Lung (tissue), 12 donors: ENCODE results near the gene ARRDC3. TPM values are rescaled to one million over a fixed set of nuclear protein-coding genes. Genes with fewer than 3 reads are reported as not detected.

ENCODE experiments used
- ATAC-seq: fragments of 200-7000 bp; cut with Tn5 transposase; one replicate; pipeline ENCODE4 v1.9.1; 2020; ENCODE audit warnings: moderate number of reproducible peaks; ENCODE audit not compliant: insufficient read depth, low FRiP score
- DNase-seq, 3 donors: peaks; one replicate each; pipeline ENCODE4 v3.0.0-alpha.2; 2013 to 2017
- H3K27ac ChIP-seq, 2 donors: one replicate each; pipeline ENCODE4 v1.5.1; 2013; ENCODE audit warnings: mild to moderate bottlenecking in 2 of 2, moderate library complexity in 2 of 2, control low read depth in 1 of 2, inconsistent platforms in 1 of 2, low read depth in 1 of 2, low read length in 1 of 2
- H3K27me3 ChIP-seq, 3 donors: one replicate each; pipeline ENCODE4 v1.5.1; 2013; ENCODE audit warnings: low read length in 2 of 3; ENCODE audit not compliant: control insufficient read depth in 3 of 3, insufficient read depth in 3 of 3
- H3K36me3 ChIP-seq, 4 donors: one replicate each; pipeline ENCODE4 v1.5.1; 2013; ENCODE audit warnings: low read length in 4 of 4, mild to moderate bottlenecking in 1 of 4, moderate library complexity in 1 of 4; ENCODE audit not compliant: control insufficient read depth in 4 of 4, insufficient read depth in 4 of 4
- H3K4me1 ChIP-seq, 5 donors: one replicate each; pipeline ENCODE4 v1.5.1; 2013; ENCODE audit warnings: low read length in 5 of 5, mild to moderate bottlenecking in 2 of 5, moderate library complexity in 1 of 5; ENCODE audit not compliant: control insufficient read depth in 5 of 5, insufficient read depth in 5 of 5
- H3K4me3 ChIP-seq: one replicate; pipeline ENCODE4 v1.5.1; 2013; ENCODE audit warnings: mild to moderate bottlenecking, control low read depth, moderate library complexity
- H3K9ac ChIP-seq, 2 donors: one replicate each; pipeline ENCODE4 v1.5.1; 2013; ENCODE audit warnings: low read length in 2 of 2, control low read depth in 1 of 2; ENCODE audit not compliant: insufficient read depth in 1 of 2
- H3K9me3 ChIP-seq, 4 donors: one replicate each; pipeline ENCODE4 v1.5.1; 2013; ENCODE audit warnings: low read length in 3 of 4, mild to moderate bottlenecking in 1 of 4, moderate library complexity in 1 of 4; ENCODE audit not compliant: control insufficient read depth in 4 of 4, insufficient read depth in 3 of 4
- WGBS, 2 donors: extraction: QIAGEN DNeasy Blood & Tissue Kit; methylation state at CpG; one replicate each; pipeline ENCODE4 v1.1.7; 2013; 5-methylcytosine and 5-hydroxymethylcytosine counted together
- polyA plus RNA-seq, 2 donors: library from polyadenylated mRNA; stranded (reverse); fragments of 200-250 nt; gene quantifications; one replicate each; pipeline ENCODE4 v1.2.1, GENCODE V29; 2013
- total RNA-seq, 2 donors: library from RNA; depleted of rRNA in 1 of 2; stranded (reverse); fragments of >200 nt in 1 of 2; gene quantifications; one replicate each; pipeline ENCODE4 v1.2.1, GENCODE V29; 2014 to 2021
- TF ChIP-seq, protein P1 (sequence below): IDR thresholded peaks from 2 replicates; pipeline ENCODE4 v1.5.1; 2012; ENCODE audit warnings: mild to moderate bottlenecking; ENCODE audit errors: control extremely low read depth, extremely low read depth
- donor health status: control.
- donor health status: control.
- donor health status: Bipolar disorder and iron deficiency.
- donor health status: healthy.
- donor health status: DM: yes; HTN: yes; CAD: no.

The ARRDC3 gene
- total and polyA plus RNA-seq, 4 donors = 26.0 to 455 (median 77.3) TPM

GRCh38 chr5:91367908-91368648 is 15.0 kb downstream of the ARRDC3 start:
- no peak overlapping the region for H3K9ac ChIP-seq
- no peak for ATAC-seq
- peaks cover 0 to 13% (median 3%) of the 10 kb centered on the region in 5 donors for H3K4me1 ChIP-seq
- no peak overlapping the region for H3K4me3 ChIP-seq
- 94 to 97% methylated on average over 8 of the region's 8 CpGs for WGBS, 2 donors
- H3K27ac ChIP-seq = no peak overlapping the region
- DNase-seq = peak in 1 of 3 donors; percentile 30
- H3K9me3 ChIP-seq = no peaks in the 10 kb centered on the region
- H3K27me3 ChIP-seq = no peaks in the 10 kb centered on the region
- peaks cover 4 to 41% (median 28%) of the 10 kb centered on the region in 4 donors for H3K36me3 ChIP-seq
- TF ChIP-seq, protein P1, sequence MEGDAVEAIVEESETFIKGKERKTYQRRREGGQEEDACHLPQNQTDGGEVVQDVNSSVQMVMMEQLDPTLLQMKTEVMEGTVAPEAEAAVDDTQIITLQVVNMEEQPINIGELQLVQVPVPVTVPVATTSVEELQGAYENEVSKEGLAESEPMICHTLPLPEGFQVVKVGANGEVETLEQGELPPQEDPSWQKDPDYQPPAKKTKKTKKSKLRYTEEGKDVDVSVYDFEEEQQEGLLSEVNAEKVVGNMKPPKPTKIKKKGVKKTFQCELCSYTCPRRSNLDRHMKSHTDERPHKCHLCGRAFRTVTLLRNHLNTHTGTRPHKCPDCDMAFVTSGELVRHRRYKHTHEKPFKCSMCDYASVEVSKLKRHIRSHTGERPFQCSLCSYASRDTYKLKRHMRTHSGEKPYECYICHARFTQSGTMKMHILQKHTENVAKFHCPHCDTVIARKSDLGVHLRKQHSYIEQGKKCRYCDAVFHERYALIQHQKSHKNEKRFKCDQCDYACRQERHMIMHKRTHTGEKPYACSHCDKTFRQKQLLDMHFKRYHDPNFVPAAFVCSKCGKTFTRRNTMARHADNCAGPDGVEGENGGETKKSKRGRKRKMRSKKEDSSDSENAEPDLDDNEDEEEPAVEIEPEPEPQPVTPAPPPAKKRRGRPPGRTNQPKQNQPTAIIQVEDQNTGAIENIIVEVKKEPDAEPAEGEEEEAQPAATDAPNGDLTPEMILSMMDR = no peak

DNA sequence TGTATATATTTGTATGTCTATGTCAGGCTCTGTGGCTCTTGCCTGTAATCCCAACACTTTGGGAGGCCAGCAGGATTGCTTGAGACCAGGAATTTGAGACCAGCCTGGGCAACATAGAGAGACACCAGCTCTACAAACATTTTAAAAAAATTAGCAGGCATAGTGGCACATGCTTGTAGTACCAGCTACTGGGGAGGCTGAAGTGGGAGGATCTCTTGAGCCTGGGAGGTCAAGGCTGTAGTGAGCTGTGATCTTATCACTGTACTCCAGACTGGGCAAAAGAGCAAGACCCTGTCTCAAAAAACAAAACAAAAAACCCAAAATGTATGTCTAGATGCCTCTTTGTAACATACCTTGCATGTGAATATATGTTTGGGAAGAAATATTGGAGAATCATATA is 15.8 kb downstream of the ARRDC3 start:
- Histone ChIP-seq H3K9me3 (no peaks in the 10 kb centered on the region), H3K27me3 (no peaks in the 10 kb centered on the region), H3K36me3 (peaks cover 4 to 37% (median 25%) of the 10 kb centered on the region in 4 donors), H3K4me1 (peaks cover 0 to 10% (median 2%) of the 10 kb centered on the region in 5 donors), H3K27ac (no peak overlapping the region), H3K4me3 (no peak overlapping the region), H3K9ac (no peak overlapping the region)
- ATAC-seq (no peak), DNase-seq (peak in 1 of 3 donors; percentile 40)
- TF ChIP-seq, protein P1 = no peak

DNA sequence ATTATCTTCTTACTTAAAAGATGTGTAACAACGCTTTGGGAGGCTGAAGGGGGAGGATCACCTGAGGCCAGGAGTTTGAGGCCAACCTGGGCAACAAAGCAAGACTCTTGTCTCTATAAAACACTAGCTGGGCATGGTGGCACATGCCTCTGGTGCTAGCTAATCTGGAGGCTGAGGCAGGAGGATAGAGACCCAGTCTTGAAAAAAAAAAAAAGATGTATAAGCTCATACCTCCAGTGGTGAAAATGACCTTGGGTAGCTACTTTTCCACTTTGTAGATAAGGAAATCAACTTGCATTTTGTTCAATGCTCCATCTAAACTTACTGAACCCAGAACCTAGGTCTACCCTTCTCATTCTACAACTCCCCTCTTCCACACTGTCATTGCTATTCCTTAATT is 16.6 kb downstream of the ARRDC3 start:
- H3K27ac ChIP-seq = no peak overlapping the region
- ATAC-seq (no peak), DNase-seq (peak in 1 of 3 donors; percentile 19)
- TF ChIP-seq, protein P1 = no peak
- no peaks in the 10 kb centered on the region for H3K27me3 ChIP-seq
- no peak overlapping the region for H3K9ac ChIP-seq
- no peak overlapping the region for H3K4me3 ChIP-seq
- WGBS, 2 donors = 96 to 100% methylated on average over 1 of the region's 1 CpG
- no peaks in the 10 kb centered on the region for H3K9me3 ChIP-seq
- peaks cover 4 to 33% (median 22%) of the 10 kb centered on the region in 4 donors for H3K36me3 ChIP-seq
- H3K4me1 ChIP-seq = peaks cover 0 to 3% (median 2%) of the 10 kb centered on the region in 5 donors
